NCI-H187 (cell line): ENCODE data around the gene VAV1.
"Not testable (repeated sequence)": the region's sequence is repeated elsewhere in the genome, so short reads cannot be mapped to it uniquely, and the experiment has no call there.

ENCODE experiments used
- DNase-seq, 2 experiments: peaks; one replicate each; lab custom pipeline; 2025; lab: John Stamatoyannopoulos, UW

The VAV1 gene

GRCh38 chr19:6852001-6852400 lies 79.5 kb downstream of the VAV1 start:
- no peak for DNase-seq

- DNase-seq = no peak
Measured at GRCh38 chr19:6853868-6854267, 81.4 kb downstream of the VAV1 start.

DNA sequence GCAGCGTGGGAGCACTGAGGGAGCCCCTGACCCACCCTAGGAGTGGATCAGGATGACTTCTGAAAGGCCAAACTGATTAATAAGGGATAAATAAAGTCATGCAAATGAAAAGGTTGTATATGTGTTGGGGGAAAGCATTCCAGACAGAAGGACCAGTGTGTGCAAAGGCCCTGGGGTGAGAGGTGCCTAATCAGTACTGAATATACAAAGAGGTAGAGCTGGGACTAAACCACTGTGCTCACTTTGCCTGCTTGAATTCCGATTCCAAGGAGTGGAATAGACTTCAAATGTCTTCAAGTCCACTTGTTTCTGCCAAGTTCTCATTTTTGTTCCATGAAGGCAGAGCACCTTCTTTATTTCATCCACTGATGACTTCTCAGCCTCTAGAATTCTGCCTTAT lies 82.2 kb downstream of the VAV1 start:
- DNase-seq = no peak

DNA sequence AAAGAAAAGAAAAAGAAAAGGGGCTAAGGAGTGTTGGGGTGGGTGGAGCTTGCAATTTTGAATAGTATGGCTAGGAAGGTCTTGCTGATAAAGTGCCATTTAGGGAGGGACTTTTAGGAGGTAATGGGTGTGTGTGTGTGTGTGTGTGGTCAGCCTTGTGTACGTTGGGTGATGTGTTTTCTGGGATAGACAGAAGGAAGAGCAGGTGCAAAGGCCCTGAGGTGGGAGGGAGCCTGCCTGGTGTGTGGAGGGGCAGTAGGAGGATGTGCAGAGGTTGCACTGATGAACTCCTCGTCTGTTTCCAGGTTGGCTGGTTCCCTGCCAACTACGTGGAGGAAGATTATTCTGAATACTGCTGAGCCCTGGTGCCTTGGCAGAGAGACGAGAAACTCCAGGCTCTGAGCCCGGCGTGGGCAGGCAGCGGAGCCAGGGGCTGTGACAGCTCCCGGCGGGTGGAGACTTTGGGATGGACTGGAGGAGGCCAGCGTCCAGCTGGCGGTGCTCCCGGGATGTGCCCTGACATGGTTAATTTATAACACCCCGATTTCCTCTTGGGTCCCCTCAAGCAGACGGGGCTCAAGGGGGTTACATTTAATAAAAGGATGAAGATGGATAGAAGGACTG lies 84.4 kb downstream of the VAV1 start:
- no peak for DNase-seq

DNA sequence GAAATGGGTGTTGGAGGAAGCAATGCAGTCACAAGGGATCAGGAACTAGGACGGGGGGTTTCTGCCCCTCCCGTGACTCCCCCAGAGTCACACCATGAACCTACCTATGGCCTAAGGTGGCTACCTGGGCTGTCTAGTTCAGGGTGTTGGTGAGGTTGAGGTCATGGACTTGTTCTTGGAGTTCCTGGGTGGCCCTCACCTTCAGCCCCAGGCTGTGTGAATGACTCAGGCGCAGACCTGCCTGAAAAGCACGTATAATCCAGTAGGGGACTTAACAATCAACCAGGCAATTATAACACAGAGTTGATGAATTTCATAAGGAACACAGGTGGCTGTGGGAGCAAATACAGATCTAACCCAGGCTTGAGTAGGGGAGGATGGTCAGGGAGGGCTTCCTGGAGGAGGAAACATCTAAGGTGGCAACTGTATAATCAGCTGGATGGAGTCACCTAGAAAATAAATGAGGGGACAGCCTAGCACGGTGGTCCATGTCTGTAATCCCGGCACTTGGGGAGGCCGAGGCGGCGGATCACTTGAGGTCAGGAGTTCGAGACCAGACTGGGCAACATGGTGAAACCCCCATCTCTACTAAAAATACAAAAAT lies 89.3 kb downstream of the VAV1 start:
- no peak for DNase-seq

DNA sequence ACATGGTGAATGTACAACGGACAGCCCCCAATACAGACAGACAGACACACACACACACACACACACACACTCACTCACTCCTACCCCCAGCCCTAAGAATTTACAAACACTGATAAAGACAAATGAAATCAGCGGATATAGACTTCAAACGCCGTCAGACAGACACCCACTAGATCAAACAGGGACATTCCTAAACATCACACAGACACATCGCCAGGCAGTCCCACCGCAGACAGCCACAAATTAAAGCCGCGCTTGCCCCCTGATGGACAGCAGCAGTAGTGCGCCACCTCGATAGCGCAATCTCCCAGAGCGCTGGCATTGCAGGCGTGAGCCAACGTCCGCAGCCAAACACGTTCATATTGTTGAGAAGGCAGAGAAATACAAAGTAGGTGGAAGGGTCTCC lies 90.2 kb downstream of the VAV1 start:
- DNase-seq = no peak

GRCh38 chr19:6864325-6864940 lies 91.9 kb downstream of the VAV1 start:
- DNase-seq = no peak

GRCh38 chr19:6865849-6866248 lies 93.3 kb downstream of the VAV1 start:
- DNase-seq = no peak

- no peak for DNase-seq
Measured at GRCh38 chr19:6866741-6867151, 94.2 kb downstream of the VAV1 start.

DNA sequence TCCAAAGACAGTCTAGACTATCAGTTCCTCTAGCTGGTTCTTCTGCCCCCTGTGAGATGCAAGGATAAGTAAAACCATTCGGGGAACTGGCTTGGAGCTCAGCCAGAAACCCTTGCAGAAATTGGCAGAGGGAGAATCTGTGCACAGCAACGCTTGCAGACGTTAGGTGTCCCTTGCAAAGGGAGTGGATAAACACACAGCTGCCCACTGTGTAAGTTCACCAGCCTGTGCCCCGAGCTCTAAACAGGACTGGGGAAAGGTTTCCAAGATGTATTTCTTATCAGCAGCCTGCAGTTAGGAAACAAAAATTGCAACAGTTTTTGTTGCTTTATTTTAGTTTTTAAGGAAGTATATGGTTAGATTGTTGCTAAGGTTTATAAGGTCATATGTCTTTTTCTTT lies 95.8 kb downstream of the VAV1 start:
- DNase-seq = no peak

DNA sequence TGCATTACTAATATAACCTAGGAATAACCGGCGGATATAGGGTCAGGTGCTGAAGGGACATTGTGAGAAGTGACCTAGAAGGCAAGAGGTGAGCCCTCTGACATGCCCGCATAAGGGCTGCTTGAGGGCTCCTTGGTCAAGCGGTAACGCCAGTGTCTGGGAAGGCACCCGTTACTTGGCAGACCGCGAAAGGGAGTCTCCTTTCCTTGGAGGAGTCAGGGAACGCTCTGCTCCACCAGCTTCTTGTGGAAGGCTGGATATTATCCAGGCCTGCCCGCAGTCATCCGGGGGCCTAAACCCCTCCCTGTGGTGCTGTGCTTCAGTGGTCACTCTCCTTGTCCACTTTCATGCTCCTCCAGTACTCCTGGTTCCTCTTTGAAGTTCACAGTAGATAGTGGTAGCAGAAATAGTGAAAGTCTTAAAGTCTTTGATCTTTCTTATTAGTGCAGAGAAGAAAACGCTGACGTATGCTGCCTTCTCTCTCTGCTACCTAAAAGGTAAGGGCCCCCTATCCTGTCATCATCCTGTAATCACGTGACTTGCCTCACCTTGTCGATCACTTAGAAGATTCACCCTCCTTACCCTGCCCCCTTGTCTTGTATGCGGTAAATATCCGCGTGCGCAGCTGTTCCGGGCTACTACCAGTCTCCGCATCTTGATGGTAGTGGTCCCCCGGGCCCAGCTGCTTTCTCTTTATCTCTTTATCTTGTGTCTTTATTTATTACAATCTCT lies 96.8 kb downstream of the VAV1 start:
- not testable (repeated sequence) for DNase-seq

- no peak for DNase-seq
Measured at GRCh38 chr19:6873708-6874431, 101.4 kb downstream of the VAV1 start.

DNA sequence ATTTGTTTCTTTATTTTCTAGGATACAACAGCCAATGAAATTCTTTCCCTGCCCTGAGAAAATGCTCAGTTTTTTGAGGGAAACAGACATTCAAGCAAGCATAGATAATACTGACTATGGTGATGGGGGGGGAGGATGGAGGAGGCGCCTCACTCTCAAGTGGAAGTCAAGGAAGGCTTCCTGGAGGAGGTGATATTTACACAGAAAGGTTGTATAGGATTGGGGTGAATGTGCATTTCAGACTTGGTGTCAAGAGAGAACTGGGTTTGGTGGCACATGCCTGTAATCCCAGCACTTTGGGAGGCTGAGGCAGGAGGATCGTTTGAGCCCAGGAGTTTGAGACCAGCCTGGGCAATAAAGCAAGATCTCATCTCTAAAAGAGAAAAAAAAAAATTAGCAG lies 102.7 kb downstream of the VAV1 start:
- no peak for DNase-seq

GRCh38 chr19:6876748-6877147 lies 104.2 kb downstream of the VAV1 start:
- DNase-seq = no peak

- no peak for DNase-seq
Measured at GRCh38 chr19:6877766-6878165, 105.3 kb downstream of the VAV1 start.

- DNase-seq = no peak
Measured at GRCh38 chr19:6886277-6886897, 113.9 kb downstream of the VAV1 start.

DNA sequence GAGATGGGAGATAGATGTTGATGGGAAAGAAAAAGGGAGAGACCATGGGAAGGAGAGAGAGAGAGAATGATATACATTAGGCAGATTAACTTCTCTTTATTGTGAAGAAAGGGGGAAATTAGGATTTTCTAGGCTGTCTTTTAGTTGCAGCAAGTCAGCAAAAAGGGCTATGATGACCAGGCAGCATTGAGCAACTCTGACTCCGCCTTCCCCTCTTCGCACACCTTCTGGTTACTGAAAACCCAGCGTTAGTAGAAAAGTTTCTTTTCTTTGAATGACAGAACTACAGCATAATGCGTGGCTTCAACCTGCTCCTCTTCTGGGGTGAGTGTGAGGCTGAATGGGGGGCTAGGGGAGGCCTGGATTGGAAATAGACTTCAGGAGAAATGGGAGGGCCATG lies 114.8 kb downstream of the VAV1 start, which contains the start of gene ADGRE1:
Gene ADGRE1, plus strand, starts transcription at position 264 of the 400 bp plus-strand sequence. Its CDS starts 30 bp downstream, at position 294.
- DNase-seq = no peak

- no peak for DNase-seq
Measured at GRCh38 chr19:6888967-6889366, 116.5 kb downstream of the VAV1 start.

- no peak for DNase-seq
Measured at GRCh38 chr19:6890401-6890913, 117.9 kb downstream of the VAV1 start.

GRCh38 chr19:6890938-6891337 lies 118.4 kb downstream of the VAV1 start:
- no peak for DNase-seq

DNA sequence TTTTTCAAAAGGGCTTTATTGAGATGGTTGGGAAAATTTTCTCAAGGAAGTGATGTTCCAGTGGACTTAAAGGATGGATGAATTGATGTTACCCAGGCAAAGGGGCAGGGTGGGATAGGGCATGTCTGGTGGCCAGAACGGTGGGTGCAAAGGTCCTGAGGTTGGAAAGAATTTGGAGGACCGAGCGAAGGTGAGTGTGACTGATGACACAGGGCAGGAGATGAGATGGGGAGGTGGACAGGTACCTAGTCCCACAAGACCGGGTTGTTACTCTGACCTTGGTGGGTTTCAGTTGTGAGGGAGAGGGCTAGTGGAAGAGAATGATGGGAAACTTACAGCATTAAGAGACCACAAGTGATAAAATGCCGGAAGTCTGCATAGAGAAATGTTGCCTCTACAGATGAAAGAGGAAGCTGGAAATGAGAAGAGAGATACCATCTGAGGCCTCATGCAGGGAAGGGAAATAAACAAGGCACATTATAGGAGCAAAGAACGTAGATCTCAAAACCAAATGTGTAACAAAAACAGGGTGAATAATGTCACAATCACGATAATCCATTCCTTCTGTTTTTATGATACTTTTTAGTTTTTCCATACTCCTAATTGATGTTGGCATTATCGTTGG lies 119.4 kb downstream of the VAV1 start:
- no peak for DNase-seq
